HG02759 (cell line): Measurements from ENCODE around the gene TMEM140.
"Not testable (repeated sequence)": the region's sequence is repeated elsewhere in the genome, so short reads cannot be mapped to it uniquely, and the experiment has no call there.

ENCODE experiments used
- ATAC-seq: cut with Tn5 transposase; IDR thresholded peaks from one replicate; pipeline ENCODE4 v1.9.1; 2021; ENCODE audit warnings: mild to moderate bottlenecking, moderate library complexity; ENCODE audit not compliant: unreplicated experiment

TMEM140 gene

DNA sequence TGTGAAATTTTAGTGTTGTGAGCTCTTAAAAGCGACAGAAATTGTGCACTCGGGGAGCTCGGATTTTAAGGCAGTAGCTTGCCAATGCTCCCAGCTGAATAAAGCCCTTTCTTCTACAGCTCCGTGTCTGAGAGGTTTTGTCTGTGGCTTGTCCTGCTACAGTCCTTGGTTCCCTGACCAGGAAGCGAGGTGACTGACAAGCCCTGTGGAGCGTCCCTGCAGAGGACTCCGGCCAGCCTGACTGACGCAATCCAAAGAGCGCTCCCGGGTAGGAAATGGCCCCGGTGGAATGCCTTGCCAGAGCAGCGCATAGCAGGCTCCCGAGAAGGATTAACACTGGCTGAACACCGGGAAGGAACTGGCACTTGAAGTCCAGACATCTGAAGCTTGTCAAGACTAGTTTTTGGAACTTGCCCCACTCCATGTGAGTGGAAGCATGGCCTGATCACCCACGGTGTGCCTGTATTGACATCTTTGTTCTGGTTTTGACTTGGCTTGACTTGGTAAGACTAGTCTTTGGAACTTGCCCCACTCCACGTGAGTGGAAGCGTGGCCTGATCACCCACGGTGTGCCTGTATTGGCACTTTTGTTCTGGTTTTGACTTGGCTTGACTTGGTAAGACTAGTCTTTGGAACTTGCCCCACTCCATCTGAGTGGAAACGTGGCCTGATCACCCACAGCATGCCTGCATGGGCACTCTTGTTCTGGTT lies 23.9 kb downstream of the TMEM140 start:
- ATAC-seq: not testable (repeated sequence)

DNA sequence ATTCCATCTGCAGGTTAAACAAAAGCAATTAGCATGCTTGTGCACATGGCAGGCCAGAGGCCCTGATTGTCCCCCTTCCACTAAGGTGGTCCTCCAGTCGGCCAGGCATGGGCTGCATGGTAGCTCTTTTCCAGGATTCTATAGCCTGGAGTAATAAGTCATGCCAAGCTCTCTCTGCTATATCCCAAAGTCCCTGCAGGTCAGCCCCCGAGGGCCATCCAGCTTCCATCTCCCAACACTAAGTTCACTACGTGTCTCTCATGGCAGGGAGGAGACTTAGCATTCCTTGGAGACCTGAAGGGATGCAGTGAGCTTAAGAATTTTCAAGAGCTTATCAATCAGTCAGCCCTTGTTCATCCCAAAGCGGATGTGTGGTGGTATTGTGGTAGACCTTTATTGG lies 26.0 kb downstream of the TMEM140 start:
- ATAC-seq: not testable (repeated sequence)

DNA sequence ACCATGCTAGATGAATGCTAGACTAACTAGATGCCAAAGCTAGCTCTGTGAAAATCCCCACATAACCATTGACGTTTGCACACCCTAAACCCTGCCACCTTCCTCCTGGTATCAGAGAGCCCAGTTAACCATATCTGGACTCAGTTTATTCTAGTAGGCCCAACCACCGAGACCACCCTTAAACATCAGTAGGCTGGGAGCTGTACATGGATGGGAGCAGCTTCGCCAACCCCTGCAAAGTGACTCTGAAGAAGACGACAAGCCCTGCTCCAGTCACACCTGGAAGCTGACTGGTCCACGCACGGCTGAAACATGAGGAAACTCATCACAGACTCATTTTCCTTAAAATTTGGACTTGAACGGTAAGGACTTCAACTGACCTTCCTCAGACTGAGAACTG lies 27.1 kb downstream of the TMEM140 start:
- ATAC-seq: no peak

DNA sequence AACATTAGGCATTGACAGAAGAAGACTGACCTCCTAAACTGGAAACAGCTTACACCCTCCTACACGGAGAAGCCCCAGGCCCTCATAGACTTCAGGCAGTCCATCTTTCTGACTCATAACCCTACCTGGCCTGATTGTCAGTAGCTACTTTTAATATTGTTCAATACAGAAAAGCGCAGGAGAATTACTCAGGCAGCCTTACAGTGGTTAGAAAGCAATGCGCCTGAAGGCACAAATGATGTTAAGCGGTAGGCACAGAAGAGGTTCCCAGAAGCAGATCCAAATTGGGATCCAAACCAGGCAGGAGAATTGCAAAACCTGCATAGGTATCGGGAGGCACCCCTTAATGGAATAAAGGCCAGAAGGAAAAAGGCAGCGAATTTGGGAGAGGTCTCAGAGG lies 28.1 kb downstream of the TMEM140 start:
- ATAC-seq: no peak

DNA sequence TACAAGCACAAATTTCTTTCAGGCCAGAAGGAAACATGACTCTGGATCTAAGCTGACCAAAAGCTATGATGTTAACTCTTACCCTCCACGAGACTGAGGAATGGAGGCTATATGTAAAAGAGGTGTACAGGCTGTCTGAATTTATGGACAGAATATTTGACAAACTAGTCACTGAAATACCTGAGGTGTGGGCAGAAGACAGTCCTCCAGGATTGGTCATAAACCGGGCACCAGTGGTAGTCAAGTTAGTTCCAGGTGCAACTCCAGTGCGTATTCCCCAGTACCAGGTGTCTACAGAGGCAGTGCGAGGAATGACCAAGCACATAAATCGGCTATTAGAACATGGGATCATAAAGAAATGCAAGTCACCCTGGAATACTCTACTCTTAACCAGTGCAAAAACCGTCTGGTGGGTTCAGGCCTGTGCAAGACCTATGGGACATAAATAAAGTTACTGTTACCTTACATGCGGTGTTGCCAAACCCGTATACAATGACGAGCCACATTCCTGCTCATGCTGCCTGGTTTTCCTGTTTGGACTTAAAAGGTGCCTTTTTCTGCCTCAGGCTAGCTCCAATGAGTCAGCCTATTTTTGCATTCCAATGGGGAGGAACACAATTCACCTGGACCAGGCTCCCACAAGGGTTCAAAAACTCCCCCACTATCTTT lies 29.3 kb downstream of the TMEM140 start:
- no peak for ATAC-seq

DNA sequence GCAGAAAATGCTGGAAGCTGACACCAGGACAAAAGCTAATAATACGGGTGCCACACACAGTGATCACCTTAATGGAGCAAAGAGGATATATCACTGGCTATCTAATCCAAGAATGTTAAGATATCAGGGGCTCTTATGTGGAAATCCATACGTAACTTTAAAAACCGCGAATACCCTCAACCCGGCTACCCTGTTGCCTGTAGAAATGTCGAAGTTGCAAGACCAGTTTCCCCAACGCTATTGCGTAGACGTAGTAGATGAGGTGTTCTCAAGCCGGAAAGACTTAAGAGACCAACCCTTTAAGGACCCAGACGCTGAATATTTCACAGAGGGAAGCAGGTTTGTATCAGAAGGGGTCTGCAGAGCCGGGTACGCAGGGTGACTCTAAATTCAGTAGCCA lies 30.5 kb downstream of the TMEM140 start:
- ATAC-seq: no peak

DNA sequence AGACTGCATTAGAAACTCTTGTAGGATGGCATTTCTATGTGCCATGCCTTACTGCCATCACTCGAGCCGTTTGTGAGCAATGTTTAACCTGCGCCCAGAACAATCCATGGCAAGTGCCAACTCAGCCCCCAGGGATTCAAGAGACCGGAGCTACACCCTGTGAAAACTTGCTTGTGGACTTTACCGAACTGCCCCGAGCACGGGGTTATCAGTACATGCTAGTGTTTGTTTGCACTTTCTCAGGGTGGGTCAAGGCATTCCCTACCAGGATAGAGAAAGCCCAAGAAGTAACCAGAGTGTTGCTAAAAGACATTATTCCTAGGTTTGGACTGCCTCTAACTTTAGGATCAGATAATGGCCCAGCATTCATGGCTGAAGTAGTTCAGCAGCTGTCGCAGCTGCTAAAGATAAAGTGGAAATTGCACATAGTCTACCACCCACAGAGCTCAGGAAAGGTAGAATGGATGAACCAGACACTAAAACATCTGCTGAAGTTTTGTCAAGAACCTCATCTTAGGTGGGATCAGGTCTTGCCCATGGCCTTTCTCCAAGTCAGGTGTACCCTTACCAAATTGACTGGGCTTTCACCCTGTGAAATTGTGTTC lies 31.6 kb downstream of the TMEM140 start:
- no peak for ATAC-seq

DNA sequence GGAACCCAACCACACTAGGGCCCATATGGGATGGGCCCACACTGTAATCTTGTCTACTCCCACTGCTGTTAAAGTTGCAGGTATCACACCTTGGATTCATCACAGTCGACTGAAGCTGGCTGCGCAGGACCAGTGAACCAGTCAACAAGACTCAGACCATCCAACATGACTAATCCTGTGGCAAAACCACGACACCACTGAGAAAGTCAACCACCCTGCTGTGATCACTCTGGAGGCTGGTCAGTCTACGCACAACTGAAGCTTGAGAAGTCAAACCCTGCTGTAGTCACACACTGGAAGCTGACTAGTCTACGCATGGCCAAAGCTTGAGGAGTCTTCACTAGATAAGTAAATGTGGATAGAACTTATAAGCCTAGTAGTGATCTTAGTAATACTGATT lies 32.2 kb downstream of the TMEM140 start:
- peak; percentile 52 for ATAC-seq

DNA sequence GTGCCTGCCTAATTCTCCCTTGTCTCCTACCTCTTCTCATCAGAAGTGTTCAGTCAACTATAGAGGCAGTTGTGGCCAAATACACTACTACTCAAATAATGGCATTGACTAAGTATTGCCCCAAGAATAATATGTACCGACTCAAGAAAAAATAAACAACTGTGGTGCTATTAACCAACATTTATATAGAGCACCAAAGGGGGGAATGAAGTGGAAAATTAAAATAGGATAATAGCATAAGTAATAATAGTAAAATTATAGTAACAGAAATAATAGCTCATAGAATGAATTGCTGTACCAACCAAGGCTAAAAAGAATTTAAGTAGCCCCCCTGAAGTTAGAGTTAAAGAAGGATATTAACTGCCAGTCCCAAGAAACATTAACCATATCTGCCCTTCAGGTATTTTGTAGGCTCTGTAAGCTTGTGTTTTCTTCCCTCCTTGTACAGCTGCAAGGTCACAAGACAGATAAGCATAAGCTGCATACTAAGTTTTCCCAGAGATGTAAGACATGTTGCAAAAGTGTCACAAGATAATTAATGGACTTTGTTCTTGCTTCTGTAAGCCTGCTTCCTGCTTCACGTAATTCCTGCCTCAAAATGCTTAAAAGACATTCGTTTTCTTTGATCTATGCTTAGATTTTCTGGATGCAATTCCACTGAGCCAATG lies 33.5 kb downstream of the TMEM140 start:
- no peak for ATAC-seq

DNA sequence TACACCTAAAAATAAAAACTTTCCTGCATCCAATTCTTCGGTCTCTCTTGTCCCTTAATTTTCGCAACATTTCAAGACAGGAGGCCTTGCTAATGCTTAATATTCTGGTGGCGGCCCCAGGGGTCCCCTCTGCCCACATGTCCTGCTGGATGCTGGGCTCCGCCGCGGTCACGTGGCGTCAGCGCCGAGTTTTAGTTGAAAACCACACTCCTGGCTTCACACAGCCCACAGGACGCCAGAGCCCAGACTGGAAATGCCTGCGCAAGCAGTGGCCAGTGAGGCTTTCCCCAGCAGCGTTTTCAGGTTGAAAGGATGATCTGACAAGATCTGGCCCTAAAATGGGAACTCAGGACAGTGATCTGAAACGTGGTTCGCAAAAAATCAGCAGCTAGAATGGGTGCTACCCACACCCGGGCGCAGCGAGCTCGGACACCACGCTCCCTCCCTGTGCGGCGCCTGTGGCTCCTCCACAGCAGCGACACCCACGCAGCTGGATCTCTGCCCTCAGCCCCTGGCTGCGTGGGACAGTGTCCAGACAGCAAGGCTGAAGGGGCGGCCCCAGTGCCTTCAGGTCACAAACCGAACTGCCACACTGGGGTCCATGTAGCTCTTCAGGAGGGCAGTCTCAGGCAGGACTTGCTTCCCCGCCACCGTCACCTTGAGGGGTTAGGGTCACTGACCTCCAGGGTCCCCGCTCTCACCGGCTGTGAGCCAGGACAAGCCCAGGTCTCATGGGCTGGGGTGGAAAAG lies 34.2 kb downstream of the TMEM140 start:
- ATAC-seq: no peak

DNA sequence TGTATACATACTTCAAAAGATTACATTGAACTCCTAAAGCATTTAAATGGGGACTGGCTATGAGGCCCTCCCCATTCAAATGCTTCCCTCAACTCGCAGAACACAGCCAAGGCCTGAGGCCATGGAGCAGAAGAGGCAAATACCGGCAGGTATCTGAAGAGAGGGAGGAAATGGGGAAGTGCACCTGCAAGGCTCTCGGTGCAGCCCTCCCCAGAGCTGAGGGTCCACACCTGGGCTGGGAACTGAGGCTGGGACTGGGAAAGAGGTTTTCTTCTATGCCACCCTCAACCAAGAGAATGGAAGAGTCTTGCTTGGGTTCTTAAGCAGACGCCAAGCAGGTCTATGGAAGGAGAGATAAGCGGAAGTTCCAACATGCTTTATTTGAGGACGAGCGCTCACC lies 35.6 kb downstream of the TMEM140 start:
- no peak for ATAC-seq

DNA sequence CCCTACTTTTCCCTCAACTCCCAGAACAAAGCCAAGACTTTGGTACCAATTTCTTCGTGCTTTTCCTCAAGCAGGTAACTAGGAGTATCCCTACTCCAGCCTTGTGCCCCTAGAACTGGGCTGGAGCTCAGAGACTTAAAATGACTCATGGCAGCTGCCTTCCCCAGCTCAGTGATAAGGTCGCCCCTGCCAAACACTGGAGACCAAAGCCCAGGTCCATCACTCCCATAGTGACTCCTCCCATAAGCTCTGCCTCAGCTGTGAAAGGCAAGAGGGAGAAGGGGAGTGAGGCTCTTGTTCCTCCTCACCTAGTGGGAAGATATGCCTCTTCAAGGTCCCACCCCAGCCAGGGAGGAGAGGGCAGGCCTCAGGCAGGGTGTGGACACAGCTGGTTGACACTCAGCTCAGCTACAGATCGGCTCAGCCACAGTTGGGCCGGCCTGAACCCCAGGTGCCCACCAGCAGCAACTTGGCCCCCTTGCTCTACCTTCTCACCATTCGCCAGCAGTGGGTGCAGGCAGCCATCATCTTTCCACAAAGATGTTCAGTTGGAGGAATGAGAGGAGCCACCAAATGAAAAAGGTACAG lies 36.5 kb downstream of the TMEM140 start:
- no peak for ATAC-seq

DNA sequence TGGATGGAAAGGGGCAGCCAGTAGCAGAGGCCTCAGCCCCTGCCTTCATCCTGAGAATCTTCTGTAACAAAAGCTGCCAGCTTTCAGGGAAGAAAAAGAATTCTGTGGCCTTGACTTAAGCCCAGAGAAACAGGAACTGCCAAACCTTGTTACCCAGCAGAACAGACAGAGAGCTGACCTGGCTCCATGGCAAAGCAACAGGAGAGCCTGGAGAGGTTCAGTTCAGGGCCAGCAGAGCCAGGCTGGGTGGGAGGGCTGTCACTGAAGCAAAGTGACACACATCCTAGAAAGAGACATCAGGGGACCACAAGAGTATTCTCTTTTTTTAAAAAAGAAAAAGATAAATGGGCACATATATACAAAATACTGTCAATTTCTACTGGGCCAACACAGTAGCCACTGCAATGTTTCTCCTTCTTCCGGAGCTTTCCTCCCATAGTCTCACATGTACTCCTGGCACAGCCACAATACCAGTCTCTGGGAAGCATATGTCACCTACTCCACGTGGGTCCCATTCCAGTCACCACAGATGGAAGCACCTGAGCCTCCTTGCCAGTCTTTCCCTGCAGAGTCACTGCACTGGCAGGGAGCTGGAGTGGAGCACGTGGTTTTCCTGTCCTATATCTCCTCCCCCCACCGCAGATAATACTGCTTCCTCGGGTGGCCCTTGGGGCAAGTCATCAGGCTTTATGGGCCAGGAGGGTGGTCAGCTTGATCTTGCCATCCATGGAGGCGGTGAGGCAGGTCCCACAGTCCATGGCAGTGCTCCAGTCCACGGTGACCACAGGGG lies 37.8 kb downstream of the TMEM140 start:
- ATAC-seq: no peak

DNA sequence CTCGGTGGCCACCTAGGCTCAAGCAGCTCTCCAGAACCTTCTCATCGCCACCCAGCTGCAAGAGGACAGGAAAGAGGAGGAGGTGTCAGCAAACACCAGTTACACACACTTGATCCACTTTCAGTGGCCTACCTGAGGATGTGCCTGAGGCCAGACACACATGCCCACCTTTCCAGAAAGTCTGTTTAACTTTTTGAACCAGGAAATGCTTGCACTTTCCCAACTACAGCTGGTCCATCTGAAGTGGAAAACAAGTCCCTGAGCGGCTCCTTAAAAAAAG lies 38.3 kb downstream of the TMEM140 start:
- ATAC-seq: no peak

DNA sequence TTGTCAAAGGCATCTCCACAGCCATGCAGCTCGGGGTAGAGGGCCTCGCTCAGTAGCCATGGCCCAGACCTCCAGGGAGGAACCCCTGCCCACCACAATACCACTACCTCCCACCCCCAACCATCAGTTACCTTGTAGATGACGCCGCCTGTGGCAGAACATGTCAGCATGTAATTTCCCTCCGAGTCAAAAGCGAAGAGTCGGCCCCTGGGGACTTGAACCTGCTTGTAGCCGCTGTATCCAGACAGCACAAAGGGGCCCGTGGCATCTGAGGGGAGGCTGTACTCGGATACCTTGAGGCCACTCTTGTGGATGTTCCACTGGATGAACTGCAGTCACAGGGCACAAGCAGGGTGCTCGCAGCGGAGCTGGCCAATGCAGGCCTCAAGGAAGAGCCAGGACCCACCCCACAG lies 39.0 kb downstream of the TMEM140 start:
- ATAC-seq: peak; percentile 65

DNA sequence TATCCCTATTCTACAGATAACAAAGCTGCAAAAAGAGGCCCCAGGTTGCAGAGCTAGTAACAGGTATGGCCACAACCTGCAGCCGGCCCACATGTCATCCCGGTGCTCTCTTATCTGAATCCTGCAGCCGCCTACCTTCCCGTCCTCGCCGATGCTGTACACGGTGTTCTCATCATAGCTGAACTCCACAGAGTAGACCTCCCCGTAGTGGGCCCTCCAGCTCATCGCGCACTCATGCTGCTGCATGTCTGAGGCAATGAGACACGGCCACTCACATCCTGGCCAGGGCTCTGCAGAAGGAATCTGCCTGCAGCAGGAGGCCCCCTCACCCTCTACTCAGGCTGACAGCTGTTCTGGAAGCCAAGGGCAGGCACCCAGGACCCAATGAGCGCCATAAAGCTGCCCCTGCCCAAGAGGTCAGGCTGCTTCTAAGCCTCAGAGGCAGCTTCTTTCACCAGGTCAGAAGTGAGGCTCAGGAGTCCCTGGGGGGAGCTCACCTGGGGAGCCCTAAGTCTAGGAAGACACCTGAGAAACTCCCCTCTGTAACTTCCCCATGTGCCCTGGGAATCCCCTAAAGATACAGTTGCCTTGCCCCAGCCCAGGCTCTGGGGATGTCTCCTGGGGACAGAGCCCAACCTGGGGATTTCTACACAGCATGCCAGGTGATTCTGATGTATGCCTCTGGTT lies 40.6 kb downstream of the TMEM140 start:
- peak; percentile 59 for ATAC-seq

DNA sequence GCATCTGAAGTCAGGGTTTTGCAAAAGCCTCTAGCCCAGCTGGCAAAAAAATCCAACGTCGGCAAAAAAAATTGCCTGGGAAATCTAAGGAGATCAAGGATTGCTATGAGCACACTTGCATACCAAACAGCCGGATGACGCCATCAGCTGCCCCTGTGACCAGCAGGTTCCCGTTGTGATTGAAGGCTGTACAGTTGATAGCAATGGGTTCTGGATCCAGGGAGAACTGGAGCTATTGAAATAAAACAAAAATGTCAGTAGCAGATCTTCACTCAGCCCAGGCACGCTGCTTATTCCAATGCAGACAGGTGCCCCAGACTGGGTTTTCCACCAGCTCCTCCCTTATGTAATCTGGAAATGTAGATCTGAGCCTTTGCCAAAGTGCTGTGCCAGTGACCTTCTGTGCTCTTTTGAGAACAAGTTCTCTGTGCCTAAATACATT lies 41.4 kb downstream of the TMEM140 start:
- ATAC-seq: no peak

DNA sequence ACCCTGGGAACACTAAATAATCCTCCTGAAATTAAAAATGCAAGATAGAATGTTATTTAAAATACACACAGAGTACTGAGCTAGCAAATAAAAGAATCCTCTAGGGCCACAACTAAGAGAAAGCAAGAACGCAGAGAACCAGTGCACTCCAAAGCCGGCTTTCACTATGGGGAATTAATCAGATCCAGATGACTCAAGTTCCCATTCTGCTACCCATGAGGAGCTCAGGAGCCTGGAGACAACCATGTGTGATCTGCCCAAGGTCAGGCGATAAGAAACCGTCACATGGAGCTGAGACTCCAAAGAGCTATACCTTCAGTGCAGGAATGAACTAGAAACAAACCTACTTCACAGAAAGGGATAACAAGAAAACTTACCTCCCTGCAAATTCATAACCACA lies 42.1 kb downstream of the TMEM140 start:
- no peak for ATAC-seq

DNA sequence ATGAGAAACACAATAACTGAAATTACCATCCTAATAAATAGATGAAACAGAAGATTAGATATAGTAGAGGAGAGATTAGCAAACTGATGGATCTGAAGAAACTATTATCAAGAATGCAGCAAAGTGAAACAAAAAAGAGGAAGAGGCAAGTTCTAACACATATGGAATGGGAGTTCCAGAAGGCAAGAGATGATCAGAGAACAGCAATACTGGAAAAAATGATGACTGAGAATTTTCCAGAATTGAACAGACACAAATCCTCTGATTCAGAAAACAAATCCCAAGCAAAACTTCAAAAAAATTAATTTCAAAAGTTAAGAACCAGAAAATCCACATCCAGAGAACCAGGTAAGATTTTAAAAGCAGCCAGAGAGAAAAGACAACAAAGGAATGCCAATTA lies 42.8 kb downstream of the TMEM140 start:
- no peak for ATAC-seq
